PFSK-1 (cell line): ENCODE measurements around the gene MRPL55.

ENCODE experiments used
- FOXP2 ChIP-seq: optimal IDR thresholded peaks from 2 replicates; pipeline ENCODE3; 2011; ENCODE audit warnings: borderline replicate concordance, control low read depth, inconsistent platforms; ENCODE audit not compliant: insufficient read depth; ENCODE audit errors: extremely low read length, extremely low read depth
- POLR2AphosphoS5 ChIP-seq: IDR thresholded peaks from 2 replicates; pipeline ENCODE4 v1.6.1; 2012; ENCODE audit warnings: low read depth, mild to moderate bottlenecking, control low read depth, low read length, moderate library complexity
- SIN3A ChIP-seq: IDR thresholded peaks from 2 replicates; pipeline ENCODE4 v1.6.1; 2012; ENCODE audit warnings: mild to moderate bottlenecking, low read length, moderate library complexity, borderline replicate concordance; ENCODE audit not compliant: insufficient read depth
- TAF1 ChIP-seq: IDR thresholded peaks from 2 replicates; pipeline ENCODE4 v1.6.1; 2012; ENCODE audit warnings: low read length, control low read depth, borderline replicate concordance; ENCODE audit not compliant: insufficient read depth
- TF ChIP-seq, protein P1 (sequence below), 2 experiments: IDR thresholded peaks; 2 replicates each; pipeline versions ENCODE4 v1.6.1 to v1.8.0; 2011 to 2012; ENCODE audit warnings: low read depth in 2 of 2, low read length in 2 of 2, control low read depth in 1 of 2, inconsistent platforms in 1 of 2, mild to moderate bottlenecking in 1 of 2, moderate library complexity in 1 of 2; ENCODE audit not compliant: insufficient read depth in 1 of 2

MRPL55 gene

GRCh38 chr1:228077565-228078330, 31.4 kb downstream of the MRPL55 start:
- TF ChIP-seq, protein P1, sequence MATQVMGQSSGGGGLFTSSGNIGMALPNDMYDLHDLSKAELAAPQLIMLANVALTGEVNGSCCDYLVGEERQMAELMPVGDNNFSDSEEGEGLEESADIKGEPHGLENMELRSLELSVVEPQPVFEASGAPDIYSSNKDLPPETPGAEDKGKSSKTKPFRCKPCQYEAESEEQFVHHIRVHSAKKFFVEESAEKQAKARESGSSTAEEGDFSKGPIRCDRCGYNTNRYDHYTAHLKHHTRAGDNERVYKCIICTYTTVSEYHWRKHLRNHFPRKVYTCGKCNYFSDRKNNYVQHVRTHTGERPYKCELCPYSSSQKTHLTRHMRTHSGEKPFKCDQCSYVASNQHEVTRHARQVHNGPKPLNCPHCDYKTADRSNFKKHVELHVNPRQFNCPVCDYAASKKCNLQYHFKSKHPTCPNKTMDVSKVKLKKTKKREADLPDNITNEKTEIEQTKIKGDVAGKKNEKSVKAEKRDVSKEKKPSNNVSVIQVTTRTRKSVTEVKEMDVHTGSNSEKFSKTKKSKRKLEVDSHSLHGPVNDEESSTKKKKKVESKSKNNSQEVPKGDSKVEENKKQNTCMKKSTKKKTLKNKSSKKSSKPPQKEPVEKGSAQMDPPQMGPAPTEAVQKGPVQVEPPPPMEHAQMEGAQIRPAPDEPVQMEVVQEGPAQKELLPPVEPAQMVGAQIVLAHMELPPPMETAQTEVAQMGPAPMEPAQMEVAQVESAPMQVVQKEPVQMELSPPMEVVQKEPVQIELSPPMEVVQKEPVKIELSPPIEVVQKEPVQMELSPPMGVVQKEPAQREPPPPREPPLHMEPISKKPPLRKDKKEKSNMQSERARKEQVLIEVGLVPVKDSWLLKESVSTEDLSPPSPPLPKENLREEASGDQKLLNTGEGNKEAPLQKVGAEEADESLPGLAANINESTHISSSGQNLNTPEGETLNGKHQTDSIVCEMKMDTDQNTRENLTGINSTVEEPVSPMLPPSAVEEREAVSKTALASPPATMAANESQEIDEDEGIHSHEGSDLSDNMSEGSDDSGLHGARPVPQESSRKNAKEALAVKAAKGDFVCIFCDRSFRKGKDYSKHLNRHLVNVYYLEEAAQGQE (IDR thresholded peaks at IDR 0.05; ENCODE audit: insufficient read depth in 1 of 2, low read depth in 2 of 2, low read length in 2 of 2), result no peak
- TF ChIP-seq SIN3A (no peak), TAF1 (no peak), POLR2AphosphoS5 (no peak), FOXP2 (no peak)

- TF ChIP-seq POLR2AphosphoS5 (no peak), FOXP2 (no peak), TAF1 (no peak), SIN3A (no peak)
- TF ChIP-seq, protein P1 (IDR thresholded peaks at IDR 0.05; ENCODE audit: insufficient read depth in 1 of 2, low read depth in 2 of 2, low read length in 2 of 2), result no peak
These were observed 32.2 kb downstream of the MRPL55 start for GRCh38 chr1:228076796-228077430.

DNA sequence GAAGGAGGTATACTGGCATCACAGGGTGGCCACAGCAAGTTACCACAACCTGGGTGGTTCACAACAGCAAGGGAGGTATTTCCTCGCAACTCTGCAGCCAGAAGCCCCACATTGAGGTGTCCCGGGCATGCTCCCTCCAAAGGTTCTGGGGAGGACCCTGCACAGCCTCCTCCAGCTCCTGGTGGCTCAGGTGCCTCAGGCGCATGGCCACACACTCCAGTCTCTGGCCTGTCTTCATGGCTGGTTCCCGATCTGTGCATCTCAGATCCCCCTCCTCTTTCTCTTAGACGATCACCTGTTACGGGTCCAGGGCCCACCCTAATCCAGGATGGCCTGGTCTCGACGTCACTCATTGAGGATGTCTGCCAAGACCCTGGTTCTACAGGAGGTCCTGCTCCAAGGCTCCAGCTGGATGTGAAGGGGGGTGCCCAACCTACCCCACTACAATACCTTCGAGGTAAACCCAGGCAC, 33.3 kb downstream of the MRPL55 start:
- no peak for TF ChIP-seq SIN3A

- TF ChIP-seq SIN3A, result no peak
- no peak for TF ChIP-seq FOXP2
- no peak for TF ChIP-seq TAF1
- TF ChIP-seq POLR2AphosphoS5, result no peak
- TF ChIP-seq, protein P1 (IDR thresholded peaks at IDR 0.05; ENCODE audit: insufficient read depth in 1 of 2, low read depth in 2 of 2, low read length in 2 of 2), result no peak
These were observed 34.0 kb downstream of the MRPL55 start for GRCh38 chr1:228074954-228075730.

DNA sequence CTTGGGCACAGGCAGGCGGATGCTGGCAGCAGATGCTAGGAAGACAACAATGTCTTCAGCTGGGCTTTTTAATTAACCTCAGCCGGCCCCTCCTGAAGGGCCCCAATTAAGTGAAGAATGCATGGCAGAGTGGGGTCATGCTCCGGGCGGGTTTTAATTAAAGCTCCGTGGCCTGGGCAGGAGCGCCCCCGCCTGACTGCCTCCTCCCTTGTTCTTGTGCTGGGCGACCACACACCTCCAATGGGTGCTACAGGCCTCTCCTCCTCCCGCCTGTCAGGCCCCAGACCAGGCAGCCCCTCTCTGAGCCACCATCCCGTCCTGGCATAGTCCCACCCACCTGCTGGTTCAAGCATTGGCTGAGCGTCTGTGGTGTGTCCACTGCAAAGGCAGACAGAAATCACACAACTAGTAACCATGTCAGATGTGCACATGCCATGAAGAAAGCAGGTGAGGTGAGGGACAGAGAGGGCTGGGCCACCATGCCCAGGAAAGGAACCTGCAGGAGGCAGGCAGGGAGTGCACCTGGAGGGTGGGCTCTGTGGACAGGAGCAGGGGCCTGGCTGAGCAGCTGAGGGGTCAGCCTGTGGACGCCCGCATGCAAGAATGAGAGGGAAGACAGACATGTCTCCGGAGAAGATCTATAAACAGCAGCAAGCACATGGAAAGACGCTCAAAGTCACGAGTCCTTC, 35.1 kb downstream of the MRPL55 start:
- TF ChIP-seq POLR2AphosphoS5 (no peak), TAF1 (no peak), FOXP2 (no peak), SIN3A (no peak)
- TF ChIP-seq, protein P1 (IDR thresholded peaks at IDR 0.05; ENCODE audit: insufficient read depth in 1 of 2, low read depth in 2 of 2, low read length in 2 of 2), result no peak
